Measurements from ENCODE around the gene AEN. TPM values are rescaled to one million over a fixed set of nuclear protein-coding genes. Genes with fewer than 3 reads are reported as not detected.

AEN gene
- total and polyA plus RNA-seq, 8 donors = 1.8 to 35.3 (median 14.3) TPM

- DNase-seq = no peak
- TF ChIP-seq EP300 (IDR thresholded peaks at IDR 0.05) (no peak), CTCF (IDR thresholded peaks at IDR 0.05) (no peak), POLR2A (IDR thresholded peaks at IDR 0.05) (no peak), POLR2AphosphoS5 (IDR thresholded peaks at IDR 0.05) (no peak)
- Histone ChIP-seq H3K27me3 (peaks cover 0 to 3% (median 0%) of the 10 kb centered on the region in 3 donors), H3K36me3 (no peaks in the 10 kb centered on the region), H3K4me3 (no peak overlapping the region), H3K27ac (no peak overlapping the region), H3K4me1 (no peaks in the 10 kb centered on the region), H3K9me3 (no peaks in the 10 kb centered on the region)
- intact Hi-C loops (cut with DNase I; ENCODE audit: low total_unique reads) = no loop called here
- 48 to 68% (median 52%) methylated on average over 5 to 13 of the region's 13 CpGs for WGBS, 5 donors
These were observed 60.6 kb downstream of the AEN start for GRCh38 chr15:88681610-88682221.

Small RNA genes within 50 kb of the gene (small RNA-seq; reads per million reads assigned to genes)
- gene MIR1179 (0 to 1.1 (median 0.18) reads per million in 4 donors), gene MIR7-2 (0 to 0.60 (median 0.15) reads per million in 4 donors)

Other genes starting within 250 kb of the AEN start
- 10 to 100 TPM; 18.4 to 61.2 (median 19.9) TPM for gene MRPL46, start 154.0 kb upstream of the AEN start, total RNA-seq
- 10 to 100 TPM; 36.7 to 41.2 (median 40.6) TPM for gene MRPL46, start 154.0 kb upstream of the AEN start, polyA plus RNA-seq
- gene MRPS11, start 153.6 kb upstream of the AEN start, total RNA-seq = 10 to 100 TPM; 14.3 to 85.5 (median 31.0) TPM
- 10 to 100 TPM; 43.1 to 59.3 (median 44.6) TPM for gene MRPS11, start 153.6 kb upstream of the AEN start, polyA plus RNA-seq
- gene DET1, start 74.7 kb upstream of the AEN start, total RNA-seq = 10 to 100 TPM in 1 of 5 donors, 1 to 10 TPM in 4; 2.3 to 11.6 (median 7.1) TPM
- 1 to 10 TPM; 2.2 to 3.1 (median 2.2) TPM for gene DET1, start 74.7 kb upstream of the AEN start, polyA plus RNA-seq
- gene ISG20, start 17.7 kb downstream of the AEN start, total RNA-seq = 100 to 1,000 TPM in 1 of 5 donors, 10 to 100 TPM in 4; 15.6 to 104 (median 65.9) TPM
- gene ISG20, start 17.7 kb downstream of the AEN start, polyA plus RNA-seq = 100 to 1,000 TPM in 1 of 3 donors, 10 to 100 TPM in 2; 51.9 to 137 (median 81.9) TPM
- 1 to 10 TPM in 1 of 5 donors, under 1 TPM in 2, not detected in 2; under 0.01 to 2.0 (median 0.72) TPM for gene ACAN, start 182.1 kb downstream of the AEN start, total RNA-seq
- gene ACAN, start 182.1 kb downstream of the AEN start, polyA plus RNA-seq = under 1 TPM in 1 of 3 donors, not detected in 2; 0.08 TPM